ENCODE data around the gene GABRA1. TPM values are rescaled to one million over a fixed set of nuclear protein-coding genes. Genes with fewer than 3 reads are reported as not detected.

Gene GABRA1
- total RNA-seq, 1 donor from 2014 or later, result not detected

DNA sequence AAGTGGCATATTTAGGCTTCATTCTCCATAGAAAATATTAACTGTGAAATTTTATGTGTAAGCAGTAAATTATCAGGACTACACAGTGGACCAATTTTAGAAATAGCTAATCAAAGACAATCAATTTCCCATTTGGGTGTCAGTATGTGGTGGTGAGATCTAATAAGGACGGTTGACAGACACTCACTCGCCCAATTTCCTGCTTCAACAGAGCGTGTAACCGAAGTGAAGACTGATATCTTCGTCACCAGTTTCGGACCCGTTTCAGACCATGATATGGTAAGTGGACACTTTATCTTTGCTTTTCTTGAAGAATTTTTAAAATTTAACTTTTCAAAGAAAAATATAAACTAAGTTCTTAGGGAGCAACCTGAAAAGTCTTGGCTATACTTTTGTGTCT lies 17.6 kb downstream of the GABRA1 start:
- no peak overlapping the region for H3K4me3 ChIP-seq
- TF ChIP-seq CTCF (IDR thresholded peaks at IDR 0.05) (no peak), POLR2A (IDR thresholded peaks at IDR 0.05) (no peak), POLR2AphosphoS5 (IDR thresholded peaks at IDR 0.05; ENCODE audit: insufficient read depth in 1 of 2, low read depth in 1 of 2) (no peak)
- DNase-seq (ENCODE audit: extremely low spot score in 2 of 2), result no peak
- intact Hi-C loops (cut with DNase I), result no loop called here
- H3K4me1 ChIP-seq, result no peaks in the 10 kb centered on the region
- H3K36me3 ChIP-seq, result no peaks in the 10 kb centered on the region
- H3K27me3 ChIP-seq, result no peaks in the 10 kb centered on the region
- no peak overlapping the region for H3K27ac ChIP-seq
- H3K9me3 ChIP-seq, result no peaks in the 10 kb centered on the region

DNA sequence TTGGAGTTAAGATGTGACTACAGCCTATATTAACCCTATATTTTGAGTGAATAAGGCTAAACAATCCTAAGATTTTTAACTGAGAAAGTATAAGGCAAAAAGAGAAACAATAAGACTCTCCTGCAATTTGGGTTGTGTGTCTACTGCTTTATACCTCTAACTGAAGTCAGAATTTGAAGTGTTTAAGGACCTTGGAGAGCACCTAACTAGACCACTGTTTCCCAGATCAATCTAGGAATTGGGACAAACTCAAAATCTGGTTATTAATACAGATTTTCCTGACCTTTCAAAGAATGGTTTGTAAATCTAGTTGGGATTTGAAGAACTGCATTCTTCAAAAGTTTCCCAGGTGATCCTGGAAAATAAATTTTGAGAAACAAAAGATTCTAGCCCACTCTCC lies 42.1 kb downstream of the GABRA1 start:
- H3K4me1 ChIP-seq, result no peaks in the 10 kb centered on the region
- no peak overlapping the region for H3K27ac ChIP-seq
- no peaks in the 10 kb centered on the region for H3K9me3 ChIP-seq
- no peak overlapping the region for H3K4me3 ChIP-seq
- intact Hi-C loops (cut with DNase I), result no loop called here
- TF ChIP-seq POLR2A (IDR thresholded peaks at IDR 0.05), result no peak
- no peak for TF ChIP-seq POLR2AphosphoS5 (IDR thresholded peaks at IDR 0.05; ENCODE audit: insufficient read depth in 1 of 2, low read depth in 1 of 2)
- TF ChIP-seq CTCF (IDR thresholded peaks at IDR 0.05), result no peak
- no peaks in the 10 kb centered on the region for H3K36me3 ChIP-seq
- DNase-seq (ENCODE audit: extremely low spot score in 2 of 2), result no peak
- H3K27me3 ChIP-seq, result no peaks in the 10 kb centered on the region

DNA sequence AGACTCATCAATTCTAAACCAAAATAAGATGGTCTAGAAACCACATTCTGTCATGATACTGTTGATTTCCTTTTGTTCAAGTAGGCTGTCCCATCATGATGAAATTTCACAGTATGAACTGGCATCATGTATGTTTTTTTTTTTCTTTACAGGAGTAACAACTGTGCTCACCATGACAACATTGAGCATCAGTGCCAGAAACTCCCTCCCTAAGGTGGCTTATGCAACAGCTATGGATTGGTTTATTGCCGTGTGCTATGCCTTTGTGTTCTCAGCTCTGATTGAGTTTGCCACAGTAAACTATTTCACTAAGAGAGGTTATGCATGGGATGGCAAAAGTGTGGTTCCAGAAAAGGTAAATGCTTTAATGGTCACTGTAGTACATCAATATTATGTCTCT lies 47.6 kb downstream of the GABRA1 start:
- no peaks in the 10 kb centered on the region for H3K9me3 ChIP-seq

GRCh38 chr5:161897033-161897432 lies 49.1 kb downstream of the GABRA1 start:
- Histone ChIP-seq H3K36me3 (no peaks in the 10 kb centered on the region), H3K4me3 (no peak overlapping the region), H3K27me3 (no peaks in the 10 kb centered on the region), H3K27ac (no peak overlapping the region), H3K9me3 (no peaks in the 10 kb centered on the region), H3K4me1 (no peaks in the 10 kb centered on the region)
- TF ChIP-seq POLR2AphosphoS5 (IDR thresholded peaks at IDR 0.05; ENCODE audit: insufficient read depth in 1 of 2, low read depth in 1 of 2), result no peak
- TF ChIP-seq CTCF (IDR thresholded peaks at IDR 0.05), result no peak
- intact Hi-C loops (cut with DNase I), result no loop called here
- DNase-seq (ENCODE audit: extremely low spot score in 2 of 2), result no peak

More for the DNA sequence above, 47.6 kb downstream of the GABRA1 start:
- Histone ChIP-seq H3K27ac (no peak overlapping the region), H3K4me3 (no peak overlapping the region), H3K27me3 (no peaks in the 10 kb centered on the region), H3K36me3 (no peaks in the 10 kb centered on the region), H3K4me1 (no peaks in the 10 kb centered on the region)
- DNase-seq (ENCODE audit: extremely low spot score in 2 of 2), result no peak
- intact Hi-C loops (cut with DNase I), result no loop called here
- TF ChIP-seq CTCF (IDR thresholded peaks at IDR 0.05), result no peak
- no peak for TF ChIP-seq POLR2AphosphoS5 (IDR thresholded peaks at IDR 0.05; ENCODE audit: insufficient read depth in 1 of 2, low read depth in 1 of 2)
- TF ChIP-seq POLR2A (IDR thresholded peaks at IDR 0.05), result no peak

DNA sequence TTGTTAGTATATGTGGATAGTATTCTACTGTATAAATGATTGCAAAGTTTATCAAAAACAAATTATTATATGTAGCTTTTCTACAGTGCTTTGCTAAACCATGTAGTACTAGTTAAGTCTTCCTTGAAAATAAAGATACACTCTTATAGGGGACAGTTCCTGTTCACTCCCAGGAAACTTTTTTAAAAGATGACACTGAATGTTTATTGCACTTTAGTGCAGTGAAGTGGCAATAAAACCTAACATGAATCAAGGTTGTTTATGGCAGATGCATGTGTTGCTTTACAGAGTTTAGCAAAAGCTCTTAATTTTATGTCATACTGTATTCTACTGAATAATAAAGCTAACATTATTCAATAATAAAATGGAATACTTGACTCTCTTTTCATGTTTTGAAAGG lies 51.7 kb downstream of the GABRA1 start:
- H3K27me3 ChIP-seq, result no peaks in the 10 kb centered on the region
- no peak overlapping the region for H3K27ac ChIP-seq
- H3K4me3 ChIP-seq, result no peak overlapping the region
- H3K36me3 ChIP-seq, result no peaks in the 10 kb centered on the region
- DNase-seq (ENCODE audit: extremely low spot score in 2 of 2), result no peak
- intact Hi-C loops (cut with DNase I), result no loop called here
- no peaks in the 10 kb centered on the region for H3K4me1 ChIP-seq
- TF ChIP-seq CTCF (IDR thresholded peaks at IDR 0.05) (no peak), POLR2A (IDR thresholded peaks at IDR 0.05) (no peak), POLR2AphosphoS5 (IDR thresholded peaks at IDR 0.05; ENCODE audit: insufficient read depth in 1 of 2, low read depth in 1 of 2) (no peak)
- no peaks in the 10 kb centered on the region for H3K9me3 ChIP-seq

All from vagina (tissue), 2 donors.